GM12875 (cell line): ENCODE data around the gene PVALEF.

Source experiments
- H3K4me3 ChIP-seq: one replicate; pipeline ENCODE4 v1.5.1; 2011; ENCODE audit warnings: low read depth, low read length, control low read depth
- TF ChIP-seq, protein P1 (sequence below): IDR thresholded peaks from 2 replicates; pipeline ENCODE4 v1.5.1; 2011; ENCODE audit warnings: low read depth, mild to moderate bottlenecking, control low read depth, inconsistent platforms, low read length, moderate library complexity, borderline replicate concordance; ENCODE audit not compliant: insufficient read depth

PVALEF gene

DNA sequence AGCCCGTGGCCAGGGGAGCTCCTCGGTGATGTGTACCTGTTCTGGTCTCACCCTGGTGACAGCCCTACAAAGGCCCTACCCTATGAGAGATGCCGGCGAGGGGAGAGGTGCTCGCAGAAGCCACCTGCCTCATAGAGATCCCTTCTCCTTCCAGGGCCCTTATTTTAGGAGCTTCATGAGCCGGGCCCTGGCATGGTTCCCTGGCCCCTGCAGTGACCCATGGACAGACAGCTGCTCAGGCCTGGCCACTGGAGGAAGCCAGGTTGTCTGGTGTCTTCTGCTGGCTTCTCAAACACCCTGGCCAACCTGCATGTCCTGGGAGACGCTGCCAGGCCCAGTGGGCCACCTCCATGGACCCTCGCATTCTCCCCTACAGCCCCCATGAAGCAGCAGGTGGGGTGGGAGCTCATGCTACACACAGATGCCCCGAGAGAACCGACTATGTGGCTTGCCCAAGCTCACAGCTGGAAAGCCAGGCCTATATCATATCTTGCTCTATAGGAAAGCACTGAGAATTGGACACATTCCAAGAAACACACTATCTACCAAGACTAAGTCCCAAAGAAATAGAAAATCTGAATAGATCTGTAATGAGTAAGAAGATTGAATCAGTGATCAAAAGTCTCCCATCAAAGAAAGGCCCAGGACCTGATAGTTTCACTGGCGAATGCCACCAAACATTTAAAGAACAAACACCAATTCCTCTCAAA lies 7.9 kb downstream of the PVALEF start:
- TF ChIP-seq, protein P1, sequence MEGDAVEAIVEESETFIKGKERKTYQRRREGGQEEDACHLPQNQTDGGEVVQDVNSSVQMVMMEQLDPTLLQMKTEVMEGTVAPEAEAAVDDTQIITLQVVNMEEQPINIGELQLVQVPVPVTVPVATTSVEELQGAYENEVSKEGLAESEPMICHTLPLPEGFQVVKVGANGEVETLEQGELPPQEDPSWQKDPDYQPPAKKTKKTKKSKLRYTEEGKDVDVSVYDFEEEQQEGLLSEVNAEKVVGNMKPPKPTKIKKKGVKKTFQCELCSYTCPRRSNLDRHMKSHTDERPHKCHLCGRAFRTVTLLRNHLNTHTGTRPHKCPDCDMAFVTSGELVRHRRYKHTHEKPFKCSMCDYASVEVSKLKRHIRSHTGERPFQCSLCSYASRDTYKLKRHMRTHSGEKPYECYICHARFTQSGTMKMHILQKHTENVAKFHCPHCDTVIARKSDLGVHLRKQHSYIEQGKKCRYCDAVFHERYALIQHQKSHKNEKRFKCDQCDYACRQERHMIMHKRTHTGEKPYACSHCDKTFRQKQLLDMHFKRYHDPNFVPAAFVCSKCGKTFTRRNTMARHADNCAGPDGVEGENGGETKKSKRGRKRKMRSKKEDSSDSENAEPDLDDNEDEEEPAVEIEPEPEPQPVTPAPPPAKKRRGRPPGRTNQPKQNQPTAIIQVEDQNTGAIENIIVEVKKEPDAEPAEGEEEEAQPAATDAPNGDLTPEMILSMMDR, result no peak
- no peak overlapping the region for H3K4me3 ChIP-seq

DNA sequence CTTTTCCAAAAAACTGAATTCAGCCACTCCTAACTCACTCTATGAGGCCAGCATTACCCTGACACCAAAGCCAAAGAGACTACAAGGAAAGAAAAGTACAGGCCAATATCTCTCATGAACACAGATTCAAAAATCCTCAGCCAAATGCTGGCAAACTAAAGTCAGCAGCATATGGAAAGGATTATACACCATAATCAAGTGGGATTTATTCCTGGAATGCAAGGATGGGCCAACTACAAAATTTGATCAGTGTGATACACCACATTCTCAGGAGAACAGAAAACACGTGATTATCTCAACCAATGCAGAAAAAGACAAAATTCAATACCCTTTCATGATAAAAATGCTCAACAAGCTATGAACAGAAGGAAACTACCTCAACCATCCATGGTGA lies 8.5 kb downstream of the PVALEF start:
- no peak overlapping the region for H3K4me3 ChIP-seq
- TF ChIP-seq, protein P1, result no peak

DNA sequence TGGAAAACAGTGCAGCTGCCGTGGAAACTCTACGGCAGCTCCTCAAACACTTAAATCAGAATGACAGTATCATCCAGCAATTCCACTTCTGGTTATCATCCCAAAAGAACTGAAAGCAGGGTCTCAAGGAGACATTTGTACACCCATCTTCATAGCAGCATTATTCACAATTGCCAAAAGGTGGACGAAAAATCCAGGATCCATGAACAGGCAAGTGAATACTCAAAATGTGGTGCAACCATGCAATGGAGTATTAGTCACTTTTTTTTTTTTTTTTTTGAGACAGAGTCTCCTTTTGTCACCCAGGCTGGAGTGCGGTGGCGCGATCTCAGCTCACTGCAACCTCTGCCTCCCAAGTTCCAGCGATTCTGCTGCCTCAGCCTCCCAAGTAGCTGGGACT lies 11.4 kb downstream of the PVALEF start:
- TF ChIP-seq, protein P1, result no peak
- no peak overlapping the region for H3K4me3 ChIP-seq

DNA sequence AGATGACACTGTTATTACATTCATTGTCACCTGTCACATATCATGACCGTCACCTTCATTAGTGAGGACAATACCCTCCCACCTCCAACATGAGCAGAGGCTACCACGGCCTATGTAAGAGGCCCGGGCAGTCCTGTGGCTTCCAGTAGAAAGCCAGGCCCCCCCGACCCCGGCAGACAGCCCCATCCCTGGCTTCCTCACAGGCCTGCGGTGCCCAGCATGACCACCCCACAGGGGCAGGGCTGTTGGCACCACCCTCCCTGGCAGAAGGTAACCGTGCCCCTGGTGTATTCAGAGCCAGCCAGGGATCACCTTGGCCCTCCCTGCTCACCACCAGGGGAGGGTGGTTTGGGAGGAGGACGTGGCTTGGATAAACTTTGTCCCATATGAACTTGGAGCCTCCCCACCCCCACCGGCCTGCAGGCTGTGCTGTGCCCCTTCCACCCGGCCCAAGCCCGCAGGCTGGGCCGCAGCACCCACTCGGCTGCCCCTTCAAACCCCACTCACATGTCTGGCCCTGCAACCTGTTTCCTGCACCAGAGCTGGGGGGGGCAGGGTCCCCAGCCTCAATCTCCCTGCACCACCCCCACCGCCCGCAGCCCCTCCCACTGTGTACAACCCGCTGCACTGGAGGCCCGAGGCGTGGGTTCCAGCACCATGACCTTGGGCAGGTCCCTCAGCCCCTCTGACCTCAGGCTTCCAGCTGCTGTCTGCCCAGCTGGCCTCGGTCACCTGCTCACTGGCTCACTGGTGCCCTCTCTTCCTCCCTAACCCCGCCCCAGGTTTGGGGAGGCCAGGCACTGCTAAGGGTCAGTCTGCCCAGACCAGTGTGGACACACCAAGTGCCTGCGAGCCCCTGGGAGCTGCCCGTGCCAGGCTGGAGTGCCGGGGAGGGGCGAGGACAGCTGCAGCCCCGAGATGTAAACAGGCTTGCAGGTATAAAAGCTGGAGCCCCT lies 13.1 kb downstream of the PVALEF start:
- TF ChIP-seq, protein P1, result no peak
- no peak overlapping the region for H3K4me3 ChIP-seq

DNA sequence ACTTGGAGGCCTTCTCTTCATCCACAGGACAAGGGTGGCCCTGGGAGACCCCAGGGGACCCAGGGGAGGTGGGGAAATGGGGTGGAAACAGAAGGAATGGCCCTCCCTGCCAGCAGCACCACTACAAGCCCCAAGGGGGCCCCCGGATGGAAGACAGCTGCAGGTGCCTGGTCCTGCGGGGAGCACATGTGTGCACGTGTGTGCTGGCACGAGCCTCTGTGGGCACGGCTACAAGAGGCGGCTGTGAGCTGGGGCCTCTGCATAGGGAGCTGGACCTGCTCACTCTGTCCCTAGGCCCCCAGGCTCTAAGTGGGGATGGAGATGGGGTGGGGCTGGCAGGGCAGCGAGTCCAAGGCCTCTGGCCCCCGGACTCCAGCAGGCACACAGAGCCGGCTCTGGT lies 13.9 kb downstream of the PVALEF start:
- H3K4me3 ChIP-seq, result no peak overlapping the region
- TF ChIP-seq, protein P1, result no peak

DNA sequence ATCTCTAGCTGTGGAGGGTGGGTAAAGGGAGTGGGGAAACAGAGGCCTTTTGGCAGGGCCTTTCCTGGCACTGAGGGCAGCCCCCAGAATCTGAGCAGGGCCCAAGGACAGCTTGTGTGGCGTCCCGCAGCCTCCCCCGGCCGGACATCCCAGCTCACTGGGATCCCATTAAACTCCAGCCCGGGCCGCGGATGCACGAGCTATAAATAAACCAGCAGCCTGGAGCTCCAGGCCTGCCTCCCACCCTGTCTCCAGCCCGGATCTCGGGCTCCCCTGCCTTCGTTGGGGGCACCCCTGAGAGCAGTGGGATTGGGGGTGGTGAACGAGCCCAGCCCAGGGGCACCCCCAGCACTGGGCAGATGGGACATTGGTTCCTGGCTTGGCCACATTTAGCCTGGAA lies 14.6 kb downstream of the PVALEF start:
- H3K4me3 ChIP-seq, result no peak overlapping the region
- TF ChIP-seq, protein P1, result no peak
